22Rv1 (cell line): ENCODE data around the gene PHLDB3.

Experiments
- ZFX ChIP-seq: fragments of 450-650 bp; IDR thresholded peaks from 2 replicates; pipeline ENCODE4 v1.6.1; 2017; ENCODE audit warnings: antibody characterized with exemption, borderline replicate concordance
- TF ChIP-seq, protein P1 (sequence below): fragments of 450-650 bp; IDR thresholded peaks from 2 replicates; pipeline ENCODE4 v1.5.1; 2017; ENCODE audit warnings: mild to moderate bottlenecking

- TF ChIP-seq, protein P1, sequence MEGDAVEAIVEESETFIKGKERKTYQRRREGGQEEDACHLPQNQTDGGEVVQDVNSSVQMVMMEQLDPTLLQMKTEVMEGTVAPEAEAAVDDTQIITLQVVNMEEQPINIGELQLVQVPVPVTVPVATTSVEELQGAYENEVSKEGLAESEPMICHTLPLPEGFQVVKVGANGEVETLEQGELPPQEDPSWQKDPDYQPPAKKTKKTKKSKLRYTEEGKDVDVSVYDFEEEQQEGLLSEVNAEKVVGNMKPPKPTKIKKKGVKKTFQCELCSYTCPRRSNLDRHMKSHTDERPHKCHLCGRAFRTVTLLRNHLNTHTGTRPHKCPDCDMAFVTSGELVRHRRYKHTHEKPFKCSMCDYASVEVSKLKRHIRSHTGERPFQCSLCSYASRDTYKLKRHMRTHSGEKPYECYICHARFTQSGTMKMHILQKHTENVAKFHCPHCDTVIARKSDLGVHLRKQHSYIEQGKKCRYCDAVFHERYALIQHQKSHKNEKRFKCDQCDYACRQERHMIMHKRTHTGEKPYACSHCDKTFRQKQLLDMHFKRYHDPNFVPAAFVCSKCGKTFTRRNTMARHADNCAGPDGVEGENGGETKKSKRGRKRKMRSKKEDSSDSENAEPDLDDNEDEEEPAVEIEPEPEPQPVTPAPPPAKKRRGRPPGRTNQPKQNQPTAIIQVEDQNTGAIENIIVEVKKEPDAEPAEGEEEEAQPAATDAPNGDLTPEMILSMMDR, result no peak
- TF ChIP-seq ZFX, result no peak
These were observed 13.5 kb upstream of the PHLDB3 start for GRCh38 chr19:43518051-43518450.
